ENCODE results near the gene MSX1. TPM values are rescaled to one million over a fixed set of nuclear protein-coding genes. Genes with fewer than 3 reads are reported as not detected.

The MSX1 gene
- total RNA-seq, 4 donors from 2014 or later: 1.4 to 5.8 (median 3.6) TPM

DNA sequence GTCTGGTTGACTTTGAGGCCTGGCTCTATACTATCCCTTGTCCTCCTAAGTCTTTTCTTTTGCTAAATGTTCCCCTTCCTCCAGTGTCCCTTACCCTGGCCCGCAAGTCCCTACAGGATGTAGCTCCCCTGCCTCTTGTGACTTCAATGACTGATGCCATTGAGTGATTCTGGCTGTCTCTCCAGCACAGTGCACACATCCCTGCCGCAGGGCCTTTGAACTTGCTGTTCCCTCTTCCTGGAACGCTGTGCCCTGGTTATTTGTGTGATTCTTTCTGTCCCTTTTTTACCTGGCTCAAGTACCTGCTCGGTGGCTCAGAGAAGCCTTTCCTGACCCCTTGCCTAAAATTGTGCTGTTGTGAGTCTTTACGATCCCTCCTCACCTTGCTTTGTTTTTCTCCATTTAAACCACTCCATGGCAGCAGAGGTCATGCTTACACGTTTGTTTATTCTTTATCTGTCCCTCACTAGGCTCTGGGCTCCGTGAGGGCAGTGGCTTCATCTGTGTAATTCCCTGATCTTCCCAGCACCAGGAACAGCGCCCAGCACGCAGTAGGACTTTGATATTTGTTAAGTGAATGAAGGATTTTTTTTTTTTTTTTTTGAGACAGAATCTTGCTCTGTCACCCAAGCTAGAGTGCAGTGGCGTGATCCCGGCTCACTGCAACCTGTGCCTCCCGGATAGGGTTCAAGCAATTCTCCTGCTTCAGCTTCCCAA lies 17.6 kb downstream of the MSX1 start:
- H3K4me3 ChIP-seq (ENCODE audit: low read depth, poor library complexity, severe bottlenecking): no peak overlapping the region
- WGBS, 2 donors: 82 to 92% methylated on average over 12 of the region's 12 CpGs
- TF ChIP-seq, protein P1, sequence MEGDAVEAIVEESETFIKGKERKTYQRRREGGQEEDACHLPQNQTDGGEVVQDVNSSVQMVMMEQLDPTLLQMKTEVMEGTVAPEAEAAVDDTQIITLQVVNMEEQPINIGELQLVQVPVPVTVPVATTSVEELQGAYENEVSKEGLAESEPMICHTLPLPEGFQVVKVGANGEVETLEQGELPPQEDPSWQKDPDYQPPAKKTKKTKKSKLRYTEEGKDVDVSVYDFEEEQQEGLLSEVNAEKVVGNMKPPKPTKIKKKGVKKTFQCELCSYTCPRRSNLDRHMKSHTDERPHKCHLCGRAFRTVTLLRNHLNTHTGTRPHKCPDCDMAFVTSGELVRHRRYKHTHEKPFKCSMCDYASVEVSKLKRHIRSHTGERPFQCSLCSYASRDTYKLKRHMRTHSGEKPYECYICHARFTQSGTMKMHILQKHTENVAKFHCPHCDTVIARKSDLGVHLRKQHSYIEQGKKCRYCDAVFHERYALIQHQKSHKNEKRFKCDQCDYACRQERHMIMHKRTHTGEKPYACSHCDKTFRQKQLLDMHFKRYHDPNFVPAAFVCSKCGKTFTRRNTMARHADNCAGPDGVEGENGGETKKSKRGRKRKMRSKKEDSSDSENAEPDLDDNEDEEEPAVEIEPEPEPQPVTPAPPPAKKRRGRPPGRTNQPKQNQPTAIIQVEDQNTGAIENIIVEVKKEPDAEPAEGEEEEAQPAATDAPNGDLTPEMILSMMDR (IDR thresholded peaks at IDR 0.05): no peak
- DNase-seq (ENCODE audit: low spot score in 2 of 2): no peak
- intact Hi-C loops (cut with DNase I; ENCODE audit: low total_unique reads): no loop called here

GRCh38 chr4:4880492-4880891 lies 21.0 kb downstream of the MSX1 start:
- 62 to 79% methylated on average over 2 of the region's 2 CpGs for WGBS, 2 donors
- TF ChIP-seq, protein P1 (IDR thresholded peaks at IDR 0.05): no peak
- TF ChIP-seq POLR2A (IDR thresholded peaks at IDR 0.05): no peak
- no peak for DNase-seq (ENCODE audit: low spot score in 2 of 2)
- H3K4me3 ChIP-seq (ENCODE audit: low read depth, poor library complexity, severe bottlenecking): no peak overlapping the region
- intact Hi-C loops (cut with DNase I; ENCODE audit: low total_unique reads): no loop called here

DNA sequence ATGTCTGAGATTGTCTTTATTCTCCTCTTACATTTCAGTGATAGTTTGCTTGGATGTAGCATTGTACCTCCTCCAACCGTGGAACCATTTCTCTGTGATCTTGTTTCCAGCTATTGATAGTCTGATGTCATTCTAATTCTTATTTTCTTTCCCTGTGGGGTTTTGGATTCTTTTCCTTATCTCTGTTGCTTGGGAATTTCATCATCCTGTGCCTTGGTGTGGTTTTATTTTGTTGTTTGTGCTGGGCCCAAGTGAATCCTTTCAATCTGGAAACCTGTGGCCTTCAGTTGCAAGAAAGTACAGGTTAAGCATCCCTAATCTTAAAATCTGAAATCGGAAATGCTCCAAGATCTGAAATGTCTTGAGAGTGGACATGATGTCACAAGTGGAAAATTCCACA lies 22.0 kb downstream of the MSX1 start:
- H3K4me3 ChIP-seq (ENCODE audit: low read depth, poor library complexity, severe bottlenecking): no peak overlapping the region
- intact Hi-C loops (cut with DNase I; ENCODE audit: low total_unique reads): no loop called here
- WGBS, 2 donors: 63 to 64% methylated on average over 2 of the region's 2 CpGs
- TF ChIP-seq POLR2A (IDR thresholded peaks at IDR 0.05): no peak
- TF ChIP-seq, protein P1 (IDR thresholded peaks at IDR 0.05): no peak
- no peak for DNase-seq (ENCODE audit: low spot score in 2 of 2)

DNA sequence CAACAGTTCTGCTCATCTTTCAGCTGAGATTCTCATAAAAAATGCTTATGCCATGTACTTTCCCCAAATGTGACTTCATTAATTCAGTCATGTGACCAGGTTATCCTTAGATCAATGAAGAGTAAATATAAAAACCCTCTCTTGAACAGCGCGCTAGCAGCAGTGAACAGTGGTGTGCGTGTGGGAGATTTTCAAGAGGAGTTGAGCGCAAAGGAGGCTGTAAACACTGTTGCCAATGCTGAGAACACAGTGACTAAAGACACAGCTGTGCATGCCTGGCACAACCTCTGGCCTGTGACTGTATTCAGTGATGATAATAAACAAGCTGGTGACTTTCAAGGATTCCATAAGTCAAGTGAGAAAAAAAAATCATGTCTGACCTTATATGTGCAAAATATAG lies 25.1 kb downstream of the MSX1 start:
- TF ChIP-seq, protein P1 (IDR thresholded peaks at IDR 0.05): no peak
- TF ChIP-seq POLR2A (IDR thresholded peaks at IDR 0.05): no peak
- no peak overlapping the region for H3K4me3 ChIP-seq (ENCODE audit: low read depth, poor library complexity, severe bottlenecking)
- 84 to 90% methylated on average over 4 of the region's 4 CpGs for WGBS, 2 donors
- DNase-seq (ENCODE audit: low spot score in 2 of 2): peak in 1 of 2 donors; percentile 52
- intact Hi-C loops (cut with DNase I; ENCODE audit: low total_unique reads): no loop called here

- peak in 1 of 2 donors; percentile 72 for DNase-seq (ENCODE audit: low spot score in 2 of 2)
- TF ChIP-seq, protein P1 (IDR thresholded peaks at IDR 0.05): no peak
- no peak for TF ChIP-seq POLR2A (IDR thresholded peaks at IDR 0.05)
- H3K4me3 ChIP-seq (ENCODE audit: low read depth, poor library complexity, severe bottlenecking): no peak overlapping the region
- WGBS, 2 donors: 79 to 88% methylated on average over 5 of the region's 5 CpGs
- intact Hi-C loops (cut with DNase I; ENCODE audit: low total_unique reads): no loop called here
Measured at GRCh38 chr4:4887426-4887825, 28.0 kb downstream of the MSX1 start.

GRCh38 chr4:4888695-4889094 lies 29.2 kb downstream of the MSX1 start:
- TF ChIP-seq, protein P1 (IDR thresholded peaks at IDR 0.05): no peak
- no peak for TF ChIP-seq POLR2A (IDR thresholded peaks at IDR 0.05)
- peak in 1 of 2 donors; percentile 78 for DNase-seq (ENCODE audit: low spot score in 2 of 2)
- 83 to 84% methylated on average over 5 of the region's 5 CpGs for WGBS, 2 donors
- intact Hi-C loops (cut with DNase I; ENCODE audit: low total_unique reads): no loop called here
- H3K4me3 ChIP-seq (ENCODE audit: low read depth, poor library complexity, severe bottlenecking): no peak overlapping the region

Data from lower leg skin (tissue), 4 donors.